ENCODE results near the gene GPR107.

Gene GPR107

GRCh38 chr9:130185017-130185416, 131.3 kb downstream of the GPR107 start:
- DNase-seq (ENCODE audit: low spot score) = no peak

GRCh38 chr9:130185490-130186031, 131.9 kb downstream of the GPR107 start:
- no peak for DNase-seq (ENCODE audit: low spot score)

- DNase-seq (ENCODE audit: low spot score) = no peak
Observed at GRCh38 chr9:130186051-130186450, 132.3 kb downstream of the GPR107 start.

GRCh38 chr9:130186839-130187522, 133.3 kb downstream of the GPR107 start:
- no peak for DNase-seq (ENCODE audit: low spot score)

GRCh38 chr9:130187523-130187846, 133.8 kb downstream of the GPR107 start:
- no peak for DNase-seq (ENCODE audit: low spot score)

GRCh38 chr9:130188860-130189481, 135.3 kb downstream of the GPR107 start:
- no peak for DNase-seq (ENCODE audit: low spot score)

Data from D341Med (cell line).